Body of pancreas (tissue), 4 donors: ENCODE data around the gene GALR2.

Source experiments
- CTCF ChIP-seq, 7 experiments: fragments of 450-650 bp in 4 of 7; fragments of 200-600 bp in 3 of 7; sonication (generic) in 3 of 7; IDR thresholded peaks; one replicate each; pipeline ENCODE4 v1.5.1; 2016 to 2019; ENCODE audit warnings: antibody characterized with exemption in 7 of 7
- POLR2A ChIP-seq, 3 donors: fragments of 450-650 bp; IDR thresholded peaks; one replicate each; pipeline ENCODE4 v1.6.1; 2016; ENCODE audit warnings: antibody characterized with exemption in 3 of 3, mild to moderate bottlenecking in 2 of 3

GRCh38 chr17:76049239-76049638 is 25.3 kb upstream of the GALR2 start:
- no peak for TF ChIP-seq POLR2A (IDR thresholded peaks at IDR 0.05)
- TF ChIP-seq CTCF (IDR thresholded peaks at IDR 0.05): no peak
